ENCODE measurements around the gene ACTL8.

DNA sequence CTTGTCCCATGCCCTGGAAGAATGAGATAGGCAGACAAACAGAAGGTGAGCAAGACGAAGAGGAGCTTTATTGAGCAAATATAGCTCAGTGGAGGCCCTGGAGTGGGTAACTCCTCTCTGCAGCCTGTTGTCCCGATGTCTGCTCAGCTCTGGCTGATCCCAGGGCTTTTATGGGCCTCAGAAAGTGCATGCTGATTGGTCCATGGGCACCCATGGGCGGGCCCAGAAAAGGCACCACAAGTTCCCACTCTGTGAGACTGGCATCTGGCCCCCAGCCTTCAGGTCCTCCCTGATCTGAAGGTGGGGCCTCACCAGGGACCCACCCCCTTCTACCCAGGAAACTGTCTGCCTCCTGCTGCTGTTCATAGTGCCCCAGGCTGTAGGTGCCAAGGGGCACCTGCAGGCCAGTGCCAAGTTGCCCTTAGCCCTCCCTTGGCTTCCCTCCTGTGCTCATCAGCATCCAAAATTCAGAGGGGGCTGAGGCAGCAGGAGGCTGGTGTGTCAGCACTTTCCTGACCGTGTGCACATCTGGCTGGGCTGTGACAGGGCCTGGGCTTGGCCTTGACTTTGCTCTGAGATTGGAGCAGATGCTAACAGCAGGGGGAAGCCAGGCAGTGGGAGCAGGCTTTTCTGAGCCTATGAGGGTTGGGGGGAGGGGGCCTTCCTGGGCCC is 35.4 kb downstream of the ACTL8 start:
- TF ChIP-seq TAF1 (IDR thresholded peaks at IDR 0.05; ENCODE audit: borderline replicate concordance, insufficient read depth, low read length) (no peak), POLR2AphosphoS5 (IDR thresholded peaks at IDR 0.05; ENCODE audit: low read depth, low read length) (no peak), SIN3A (IDR thresholded peaks at IDR 0.05; ENCODE audit: borderline replicate concordance, insufficient read depth, low read length) (no peak), FOXP2 (optimal IDR thresholded peaks at IDR 0.05; ENCODE audit: borderline replicate concordance, extremely low read depth, extremely low read length, insufficient read depth) (no peak)

Measured in PFSK-1 (cell line).